ENCODE data around the gene STK10. TPM values are rescaled to one million over a fixed set of nuclear protein-coding genes. Genes with fewer than 3 reads are reported as not detected.

STK10 gene
- polyA plus RNA-seq, 2 of the 4 experiments (the other 2 are of a cell fraction) = 4.3 to 13.1 TPM

GRCh38 chr5:172142709-172143215 lies 45.3 kb downstream of the STK10 start:
- peak in 1 of 2 experiments; percentile 57; a peak in 3 of 6 replicates for ATAC-seq
- Histone ChIP-seq H3K4me3 (no peak overlapping the region), H3K4me2 (no peak overlapping the region), H3K9me3 (no peaks in the 10 kb centered on the region), H3K27ac (no peak overlapping the region), H3K4me1 (0 out of 3 replicates have a peak, but pooled peaks cover 4% of the 10 kb centered on the region)
- no peak for TF ChIP-seq HDAC2 (IDR thresholded peaks at IDR 0.05)
- no peak for TF ChIP-seq HOXA7 (CRISPR knock-in tag; IDR thresholded peaks at IDR 0.05)
- no peak for TF ChIP-seq CEBPB (IDR thresholded peaks at IDR 0.05)
- TF ChIP-seq RNF2 (IDR thresholded peaks at IDR 0.05; ENCODE audit: borderline replicate concordance, low read depth) = no peak
- no peak for FAIRE-seq
- 72% methylated on average over 5 of the region's 5 CpGs for WGBS (ENCODE audit: missing lambda C conversion rate)
- ChIA-PET CTCF (interaction anchor here (0.6 kb wide), 1 partner anchor 160 kb away, joined by 3 read pairs; no protein-coding TSS in a partner anchor), POLR2A (no interaction called here)
- no peak for DNase-seq (ENCODE audit: low read depth in 1 of 2, low spot score in 1 of 2)

GRCh38 chr5:172141949-172142319 lies 46.1 kb downstream of the STK10 start:
- DNase-seq (ENCODE audit: low read depth in 1 of 2, low spot score in 1 of 2) (no peak), ATAC-seq (no peak), FAIRE-seq (no peak)
- 75% methylated on average over 5 of the region's 5 CpGs for WGBS (ENCODE audit: missing lambda C conversion rate)
- TF ChIP-seq SREBF2 (IDR thresholded peaks at IDR 0.05) = no peak
- TF ChIP-seq ZNF302 (CRISPR knock-in tag; IDR thresholded peaks at IDR 0.05) = no peak
- TF ChIP-seq PBX3 (IDR thresholded peaks at IDR 0.05) = no peak
- TF ChIP-seq ZFP36 (IDR thresholded peaks at IDR 0.05; ENCODE audit: borderline replicate concordance, partially characterized antibody) = no peak
- TF ChIP-seq MAFK (IDR thresholded peaks at IDR 0.05; ENCODE audit: partially characterized antibody) = no peak
- TF ChIP-seq SMC3 (IDR thresholded peaks at IDR 0.05) = no peak
- TF ChIP-seq RCOR1 (IDR thresholded peaks at IDR 0.05; ENCODE audit: low read depth, low read length) = no peak
- TF ChIP-seq TFCP2L1 (CRISPR knock-in tag; IDR thresholded peaks at IDR 0.05) = no peak
- TF ChIP-seq REST (IDR thresholded peaks at IDR 0.05) = no peak
- no peak for TF ChIP-seq CBX8 (IDR thresholded peaks at IDR 0.05)
- Histone ChIP-seq H3K4me2 (no peak overlapping the region), H3K4me3 (no peak overlapping the region), H3K27ac (no peak overlapping the region), H3K9me3 (peaks cover 1% of the 10 kb centered on the region; the same call in 2 of the 3 replicates), H3K4me1 (0 out of 3 replicates have a peak, but pooled peaks cover 4% of the 10 kb centered on the region)
- ChIA-PET POLR2A (no interaction called here), CTCF (interaction anchor here (1.7 kb wide), 1 partner anchor 151 kb away, joined by 6 read pairs; no protein-coding TSS in a partner anchor)

- DNase-seq (ENCODE audit: low read depth in 1 of 2, low spot score in 1 of 2) = no peak
- no peak for ATAC-seq
- Histone ChIP-seq H3K4me1 (0 out of 3 replicates have a peak, but pooled peaks cover 4% of the 10 kb centered on the region), H3K4me3 (no peak overlapping the region), H3K4me2 (no peak overlapping the region), H3K9me3 (peaks cover 5% of the 10 kb centered on the region; the same call in 2 of the 3 replicates), H3K27ac (no peak overlapping the region)
- TF ChIP-seq RFX5 (IDR thresholded peaks at IDR 0.05) (no peak), SREBF2 (IDR thresholded peaks at IDR 0.05) (no peak), MAFK (IDR thresholded peaks at IDR 0.05; ENCODE audit: partially characterized antibody) (no peak), CBX8 (IDR thresholded peaks at IDR 0.05) (no peak), CEBPB (IDR thresholded peaks at IDR 0.05) (no peak), JUN (IDR thresholded peaks at IDR 0.05) (no peak), E2F6 (IDR thresholded peaks at IDR 0.05; ENCODE audit: borderline replicate concordance, low read depth) (no peak), ZC3H11A (IDR thresholded peaks at IDR 0.05) (no peak), PHF8 (IDR thresholded peaks at IDR 0.05; ENCODE audit: borderline replicate concordance, low read depth) (no peak), TFCP2L1 (CRISPR knock-in tag; IDR thresholded peaks at IDR 0.05) (no peak), POLR2A (IDR thresholded peaks at IDR 0.05; ENCODE audit: low read length) (no peak)
- WGBS (ENCODE audit: missing lambda C conversion rate) = 87% methylated on average over 6 of the region's 6 CpGs
- no peak for FAIRE-seq
- ChIA-PET CTCF (interaction anchor here (1.7 kb wide), 1 partner anchor 153 kb away, joined by 6 read pairs; no protein-coding TSS in a partner anchor), POLR2A (no interaction called here)
Measured at GRCh38 chr5:172140866-172141265, 47.2 kb downstream of the STK10 start.
